Activated B cell treated with CpG ODN at 0.5 μM for 24 hours (primary cell): ENCODE results near the gene KDR. TPM values are rescaled to one million over a fixed set of nuclear protein-coding genes. Genes with fewer than 3 reads are reported as not detected.

Experiments
- ATAC-seq: fragments of 200-7000 bp; cut with Tn5 transposase; one replicate; pipeline ENCODE4 v1.10.0; 2021; ENCODE audit warnings: low read depth, mild to moderate bottlenecking, moderate library complexity
- CTCF ChIA-PET: fragments of 350-600 bp; sonication (Branson Sonifier 250); formaldehyde crosslinking; loops from one replicate; lab custom pipeline; 2021; ENCODE audit warnings: antibody characterized with exemption; lab: Charles Lee
- POLR2A ChIA-PET: fragments of 350-600 bp; sonication (Branson Sonifier 250); formaldehyde crosslinking; loops from one replicate; lab custom pipeline; 2021; ENCODE audit warnings: antibody characterized with exemption; lab: Charles Lee
- DNase-seq: peaks from one replicate; pipeline ENCODE4 v3.0.0; 2022
- H3K27ac Mint-ChIP-seq: one replicate; pipeline ENCODE4 v1.8.0; 2020; ENCODE audit warnings: mixed read lengths
- H3K27me3 Mint-ChIP-seq: one replicate; pipeline ENCODE4 v1.8.0; 2021; ENCODE audit warnings: mixed read lengths
- H3K36me3 Mint-ChIP-seq: one replicate; pipeline ENCODE4 v1.8.0; 2021; ENCODE audit warnings: low read depth, mixed read lengths
- H3K4me1 Mint-ChIP-seq: one replicate; pipeline ENCODE4 v1.8.0; 2021; ENCODE audit warnings: mixed read lengths
- H3K4me3 Mint-ChIP-seq: one replicate; pipeline ENCODE4 v1.8.0; 2020; ENCODE audit warnings: mild to moderate bottlenecking, mixed read lengths
- H3K9me3 Mint-ChIP-seq: one replicate; pipeline ENCODE4 v1.8.0; 2020; ENCODE audit warnings: mixed read lengths
- intact Hi-C: fragments of 100-400 bp; cut with micrococcal nuclease; formaldehyde crosslinking; loops from one replicate; pipeline ENCODE4 v1.15.1; 2024
- total RNA-seq: library from RNA; stranded (reverse); gene quantifications from 2 replicates; pipeline ENCODE4 v1.2.3, GENCODE V29; 2022
- TF ChIP-seq, protein P1 (sequence below): fragments of 200-600 bp; IDR thresholded peaks from one replicate; pipeline ENCODE4 v1.8.0; 2022; ENCODE audit warnings: antibody characterized with exemption, mild to moderate bottlenecking

The KDR gene
- not detected in 2 replicates for total RNA-seq

DNA sequence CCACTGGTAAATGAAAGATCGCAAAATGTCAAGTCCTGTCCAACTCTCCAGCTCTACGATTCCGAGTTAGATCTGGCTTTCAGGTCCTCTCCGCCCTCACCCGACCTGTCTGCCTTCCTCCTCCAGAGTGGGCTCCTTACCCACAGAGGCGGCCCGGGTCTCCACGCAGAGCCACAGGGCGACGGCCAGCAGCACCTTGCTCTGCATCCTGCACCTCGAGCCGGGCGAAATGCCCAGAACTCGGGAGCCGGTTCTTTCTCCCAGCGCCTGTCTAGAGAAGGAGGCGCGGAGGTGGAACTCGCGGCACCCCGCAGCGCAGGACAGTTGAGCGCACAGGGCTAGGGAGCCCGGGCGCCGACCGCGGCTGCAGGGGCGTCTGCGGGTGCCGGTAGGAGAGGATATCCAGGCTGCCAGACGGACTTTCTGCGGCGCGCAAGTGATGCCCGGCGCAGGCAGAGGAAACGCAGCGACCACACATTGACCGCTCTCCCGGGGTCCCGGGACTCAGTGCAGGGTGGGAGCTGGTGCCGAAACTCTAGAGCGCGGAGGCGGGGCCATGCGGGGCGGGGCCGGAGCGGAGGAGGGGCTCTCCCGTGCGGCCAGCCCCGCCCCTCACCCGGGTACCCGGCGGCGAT, at the start of gene KDR:
KDR (minus strand) TSS at position 509 of the 635 bp plus-strand sequence; CDS start at position 207, 302 bp downstream.
- CTCF ChIA-PET: no interaction called here
- no peak for ATAC-seq
- peaks cover 30% of the 10 kb centered on the region for H3K27me3 Mint-ChIP-seq

DNA sequence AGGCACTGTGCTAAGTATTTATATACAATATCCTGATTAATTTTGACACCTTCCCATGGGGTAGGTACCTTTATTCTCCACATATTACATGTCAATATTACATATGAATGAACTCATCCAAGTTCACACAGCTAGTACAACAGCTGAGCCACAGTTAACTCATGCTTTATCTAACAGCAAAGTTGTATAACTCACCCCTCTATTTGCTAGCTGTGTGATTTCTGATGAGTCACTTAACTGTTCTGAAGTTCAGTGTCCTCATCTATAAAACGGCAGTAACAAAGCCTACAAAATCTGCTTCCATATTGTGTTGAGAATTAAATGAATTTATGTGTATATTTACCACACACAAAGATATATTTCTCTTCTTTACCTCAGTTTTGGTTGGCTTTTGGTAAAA, 48.2 kb upstream of the KDR start:
- H3K4me1 Mint-ChIP-seq: no peaks in the 10 kb centered on the region
- no peak for DNase-seq
- ChIA-PET POLR2A (no interaction called here), CTCF (no interaction called here)
- no peaks in the 10 kb centered on the region for H3K9me3 Mint-ChIP-seq
- ATAC-seq: no peak
- intact Hi-C loops: no loop called here
- TF ChIP-seq, protein P1, sequence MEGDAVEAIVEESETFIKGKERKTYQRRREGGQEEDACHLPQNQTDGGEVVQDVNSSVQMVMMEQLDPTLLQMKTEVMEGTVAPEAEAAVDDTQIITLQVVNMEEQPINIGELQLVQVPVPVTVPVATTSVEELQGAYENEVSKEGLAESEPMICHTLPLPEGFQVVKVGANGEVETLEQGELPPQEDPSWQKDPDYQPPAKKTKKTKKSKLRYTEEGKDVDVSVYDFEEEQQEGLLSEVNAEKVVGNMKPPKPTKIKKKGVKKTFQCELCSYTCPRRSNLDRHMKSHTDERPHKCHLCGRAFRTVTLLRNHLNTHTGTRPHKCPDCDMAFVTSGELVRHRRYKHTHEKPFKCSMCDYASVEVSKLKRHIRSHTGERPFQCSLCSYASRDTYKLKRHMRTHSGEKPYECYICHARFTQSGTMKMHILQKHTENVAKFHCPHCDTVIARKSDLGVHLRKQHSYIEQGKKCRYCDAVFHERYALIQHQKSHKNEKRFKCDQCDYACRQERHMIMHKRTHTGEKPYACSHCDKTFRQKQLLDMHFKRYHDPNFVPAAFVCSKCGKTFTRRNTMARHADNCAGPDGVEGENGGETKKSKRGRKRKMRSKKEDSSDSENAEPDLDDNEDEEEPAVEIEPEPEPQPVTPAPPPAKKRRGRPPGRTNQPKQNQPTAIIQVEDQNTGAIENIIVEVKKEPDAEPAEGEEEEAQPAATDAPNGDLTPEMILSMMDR: no peak
- H3K4me3 Mint-ChIP-seq: no peak overlapping the region
- H3K27ac Mint-ChIP-seq: no peak overlapping the region
- H3K27me3 Mint-ChIP-seq: peaks cover 10% of the 10 kb centered on the region
- no peaks in the 10 kb centered on the region for H3K36me3 Mint-ChIP-seq

More for the DNA sequence above, at the start of gene KDR:
- TF ChIP-seq, protein P1: no peak
- DNase-seq: no peak
- Mint-ChIP-seq H3K4me1 (peaks cover 2% of the 10 kb centered on the region), H3K9me3 (peaks cover 2% of the 10 kb centered on the region), H3K4me3 (no peak within 1 kb of the TSS), H3K36me3 (no peaks in the 10 kb centered on the region), H3K27ac (no peak within 1 kb of the TSS)
- POLR2A ChIA-PET: no interaction called here
- intact Hi-C loops: no loop called here

- Mint-ChIP-seq H3K9me3 (no peaks in the 10 kb centered on the region), H3K4me1 (no peaks in the 10 kb centered on the region), H3K36me3 (no peaks in the 10 kb centered on the region), H3K27me3 (peaks cover 10% of the 10 kb centered on the region), H3K4me3 (no peak overlapping the region), H3K27ac (no peak overlapping the region)
- intact Hi-C loops: no loop called here
- DNase-seq (no peak), ATAC-seq (no peak)
- ChIA-PET POLR2A (no interaction called here), CTCF (no interaction called here)
- TF ChIP-seq, protein P1: no peak
Observed at GRCh38 chr4:55172694-55173287, 47.4 kb upstream of the KDR start.

GRCh38 chr4:55170462-55170861, 45.1 kb upstream of the KDR start:
- ATAC-seq: no peak
- CTCF ChIA-PET: no interaction called here
- Mint-ChIP-seq H3K4me3 (no peak overlapping the region), H3K27ac (no peak overlapping the region), H3K9me3 (peaks cover 2% of the 10 kb centered on the region), H3K27me3 (peaks cover 6% of the 10 kb centered on the region), H3K36me3 (no peaks in the 10 kb centered on the region), H3K4me1 (no peaks in the 10 kb centered on the region)
- TF ChIP-seq, protein P1: no peak
- DNase-seq: no peak
- POLR2A ChIA-PET: no interaction called here
- intact Hi-C loops: no loop called here

- H3K4me3 Mint-ChIP-seq: no peak overlapping the region
- ChIA-PET POLR2A (no interaction called here), CTCF (no interaction called here)
- TF ChIP-seq, protein P1: no peak
- intact Hi-C loops: no loop called here
- ATAC-seq (no peak), DNase-seq (no peak)
- no peaks in the 10 kb centered on the region for H3K4me1 Mint-ChIP-seq
- peaks cover 6% of the 10 kb centered on the region for H3K27me3 Mint-ChIP-seq
- peaks cover 4% of the 10 kb centered on the region for H3K9me3 Mint-ChIP-seq
- no peaks in the 10 kb centered on the region for H3K36me3 Mint-ChIP-seq
- no peak overlapping the region for H3K27ac Mint-ChIP-seq
Observed at GRCh38 chr4:55169352-55169961, 44.1 kb upstream of the KDR start.
